HEK293 (cell line): ENCODE results near the gene DPP6.

Experiments used
- CTCF ChIA-PET: fragments of 350-600 bp; formaldehyde crosslinking; extraction: SDS; loops from one replicate; lab custom pipeline; 2021; ENCODE audit warnings: antibody characterized with exemption; lab: Yijun Ruan, JAX
- POLR2A ChIA-PET: fragments of 300-600 bp; formaldehyde crosslinking; extraction: SDS; loops from one replicate; lab custom pipeline; 2020; ENCODE audit warnings: antibody characterized with exemption, inconsistent platforms; lab: Yijun Ruan, JAX
- H3K27ac ChIP-seq: fragments of 200-500 bp; sonication (Bioruptor generic); 2 replicates; pipeline ENCODE4 v1.5.1; 2014; ENCODE audit warnings: low read depth, low read length, control low read depth, inconsistent platforms; ENCODE audit errors: extremely low read depth
- H3K36me3 ChIP-seq, 2 experiments: fragments of 200-500 bp in 1 of 2; sonication (Bioruptor generic) in 1 of 2; 1 replicate in 1 of 2; 2 replicates in 1 of 2; pipeline ENCODE4 v1.5.1; 2014 to 2017; ENCODE audit warnings: inconsistent platforms in 2 of 2, low read length in 2 of 2; ENCODE audit not compliant: control insufficient read depth in 2 of 2, insufficient read depth in 1 of 2
- H3K4me1 ChIP-seq: fragments of 200-500 bp; sonication (Bioruptor generic); 2 replicates; pipeline ENCODE4 v1.5.1; 2014; ENCODE audit warnings: mild to moderate bottlenecking, low read length, inconsistent platforms; ENCODE audit not compliant: control insufficient read depth, insufficient read depth
- H3K4me3 ChIP-seq: 2 replicates; pipeline ENCODE4 v1.5.1; 2011; ENCODE audit warnings: low read depth, mild to moderate bottlenecking, control low read depth, low read length, moderate library complexity
- H3K9me3 ChIP-seq: fragments of 200-500 bp; sonication (Bioruptor generic); 2 replicates; pipeline ENCODE4 v1.5.1; 2014; ENCODE audit warnings: low read depth, low read length, inconsistent platforms; ENCODE audit not compliant: control insufficient read depth, insufficient read depth
- BCL11B ChIP-seq: fragments of 450-650 bp; formaldehyde crosslinking; IDR thresholded peaks from 2 replicates; pipeline ENCODE4 v1.5.1; 2016; ENCODE audit warnings: low read depth, missing biosample characterization, missing genetic modification characterization
- IKZF3 ChIP-seq: fragments of 450-650 bp; IDR thresholded peaks from 2 replicates; pipeline ENCODE4 v1.5.0; 2018; ENCODE audit warnings: missing biosample characterization, mild to moderate bottlenecking, missing genetic modification characterization, moderate library complexity
- KLF16 ChIP-seq: fragments of 450-650 bp; formaldehyde crosslinking; IDR thresholded peaks from 2 replicates; pipeline ENCODE4 v1.5.1; 2017; ENCODE audit warnings: missing biosample characterization, missing genetic modification characterization
- MYNN ChIP-seq: fragments of 450-650 bp; formaldehyde crosslinking; IDR thresholded peaks from 2 replicates; pipeline ENCODE4 v1.5.1; 2016; ENCODE audit warnings: missing biosample characterization, missing genetic modification characterization, borderline replicate concordance
- RBAK ChIP-seq: fragments of 450-650 bp; formaldehyde crosslinking; IDR thresholded peaks from 2 replicates; pipeline ENCODE4 v1.5.1; 2016; ENCODE audit warnings: missing biosample characterization, missing genetic modification characterization
- REST ChIP-seq: fragments of 450-650 bp; formaldehyde crosslinking; IDR thresholded peaks from 2 replicates; pipeline ENCODE4 v1.5.1; 2016; ENCODE audit warnings: missing biosample characterization, missing genetic modification characterization
- ZNF132 ChIP-seq: fragments of 450-650 bp; formaldehyde crosslinking; IDR thresholded peaks from 2 replicates; pipeline ENCODE4 v1.5.1; 2017; ENCODE audit warnings: missing biosample characterization, missing genetic modification characterization, borderline replicate concordance
- ZNF214 ChIP-seq: fragments of 450-650 bp; formaldehyde crosslinking; IDR thresholded peaks from 2 replicates; pipeline ENCODE4 v1.5.1; 2017; ENCODE audit warnings: missing biosample characterization, mild to moderate bottlenecking, missing genetic modification characterization, borderline replicate concordance
- ZNF23 ChIP-seq: fragments of 450-650 bp; formaldehyde crosslinking; IDR thresholded peaks from 2 replicates; pipeline ENCODE4 v1.5.1; 2016; ENCODE audit warnings: missing biosample characterization, missing genetic modification characterization, borderline replicate concordance
- ZNF248 ChIP-seq: fragments of 450-650 bp; formaldehyde crosslinking; IDR thresholded peaks from 2 replicates; pipeline ENCODE4 v1.5.1; 2017; ENCODE audit warnings: missing biosample characterization, missing genetic modification characterization
- ZNF266 ChIP-seq: fragments of 450-650 bp; formaldehyde crosslinking; IDR thresholded peaks from 2 replicates; pipeline ENCODE4 v1.5.1; 2016; ENCODE audit warnings: missing biosample characterization, missing genetic modification characterization, low read depth
- ZNF311 ChIP-seq: fragments of 450-650 bp; formaldehyde crosslinking; IDR thresholded peaks from 2 replicates; pipeline ENCODE4 v1.5.1; 2017; ENCODE audit warnings: missing biosample characterization, missing genetic modification characterization, borderline replicate concordance
- ZNF391 ChIP-seq: fragments of 450-650 bp; formaldehyde crosslinking; IDR thresholded peaks from 2 replicates; pipeline ENCODE4 v1.5.1; 2016; ENCODE audit warnings: low read depth, missing biosample characterization, missing genetic modification characterization, borderline replicate concordance
- ZNF544 ChIP-seq: fragments of 450-650 bp; formaldehyde crosslinking; IDR thresholded peaks from 2 replicates; pipeline ENCODE4 v1.5.0; 2017; ENCODE audit warnings: missing biosample characterization, missing genetic modification characterization
- ZNF621 ChIP-seq: fragments of 450-650 bp; formaldehyde crosslinking; IDR thresholded peaks from 2 replicates; pipeline ENCODE4 v1.5.1; 2017; ENCODE audit warnings: missing biosample characterization, missing genetic modification characterization
- ZNF701 ChIP-seq: fragments of 450-650 bp; formaldehyde crosslinking; IDR thresholded peaks from 2 replicates; pipeline ENCODE4 v1.5.1; 2016; ENCODE audit warnings: missing biosample characterization, missing genetic modification characterization
- ZXDB ChIP-seq: fragments of 450-650 bp; formaldehyde crosslinking; IDR thresholded peaks from 2 replicates; pipeline ENCODE4 v1.5.1; 2016; ENCODE audit warnings: missing biosample characterization, missing genetic modification characterization
- TF ChIP-seq, protein P1 (sequence below): fragments of 450-650 bp; formaldehyde crosslinking; IDR thresholded peaks from 2 replicates; pipeline ENCODE4 v1.5.1; 2017; ENCODE audit warnings: missing biosample characterization, missing genetic modification characterization

DPP6 gene

GRCh38 chr7:154610903-154611302 lies 558.7 kb downstream of the DPP6 start:
- no peak overlapping the region for H3K27ac ChIP-seq
- ChIA-PET POLR2A (no interaction called here), CTCF (no interaction called here)
- no peaks in the 10 kb centered on the region for H3K4me1 ChIP-seq
- no peaks in the 10 kb centered on the region for H3K9me3 ChIP-seq
- no peak for TF ChIP-seq BCL11B (tag by site-specific recombination)
- TF ChIP-seq, protein P1, sequence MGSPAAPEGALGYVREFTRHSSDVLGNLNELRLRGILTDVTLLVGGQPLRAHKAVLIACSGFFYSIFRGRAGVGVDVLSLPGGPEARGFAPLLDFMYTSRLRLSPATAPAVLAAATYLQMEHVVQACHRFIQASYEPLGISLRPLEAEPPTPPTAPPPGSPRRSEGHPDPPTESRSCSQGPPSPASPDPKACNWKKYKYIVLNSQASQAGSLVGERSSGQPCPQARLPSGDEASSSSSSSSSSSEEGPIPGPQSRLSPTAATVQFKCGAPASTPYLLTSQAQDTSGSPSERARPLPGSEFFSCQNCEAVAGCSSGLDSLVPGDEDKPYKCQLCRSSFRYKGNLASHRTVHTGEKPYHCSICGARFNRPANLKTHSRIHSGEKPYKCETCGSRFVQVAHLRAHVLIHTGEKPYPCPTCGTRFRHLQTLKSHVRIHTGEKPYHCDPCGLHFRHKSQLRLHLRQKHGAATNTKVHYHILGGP (tag by site-specific recombination): no peak
- no peak for TF ChIP-seq ZNF701 (tag by site-specific recombination)
- no peak for TF ChIP-seq IKZF3
- no peak for TF ChIP-seq ZNF266
- TF ChIP-seq ZXDB (tag by site-specific recombination): no peak
- no peak for TF ChIP-seq REST (tag by site-specific recombination)
- TF ChIP-seq ZNF248 (tag by site-specific recombination): no peak
- TF ChIP-seq ZNF311 (tag by site-specific recombination): no peak
- no peak for TF ChIP-seq ZNF214
- TF ChIP-seq RBAK (tag by site-specific recombination): no peak
- no peak overlapping the region for H3K4me3 ChIP-seq
- no peaks in the 10 kb centered on the region for H3K36me3 ChIP-seq

- Histone ChIP-seq H3K27ac (no peak overlapping the region), H3K36me3 (no peaks in the 10 kb centered on the region), H3K4me3 (no peak overlapping the region), H3K4me1 (no peaks in the 10 kb centered on the region), H3K9me3 (no peaks in the 10 kb centered on the region)
- ChIA-PET CTCF (no interaction called here), POLR2A (no interaction called here)
- TF ChIP-seq ZNF544 (tag by site-specific recombination) (no peak), REST (tag by site-specific recombination) (no peak), ZNF23 (tag by site-specific recombination) (no peak)
Measured at GRCh38 chr7:154613811-154614210, 561.6 kb downstream of the DPP6 start.

DNA sequence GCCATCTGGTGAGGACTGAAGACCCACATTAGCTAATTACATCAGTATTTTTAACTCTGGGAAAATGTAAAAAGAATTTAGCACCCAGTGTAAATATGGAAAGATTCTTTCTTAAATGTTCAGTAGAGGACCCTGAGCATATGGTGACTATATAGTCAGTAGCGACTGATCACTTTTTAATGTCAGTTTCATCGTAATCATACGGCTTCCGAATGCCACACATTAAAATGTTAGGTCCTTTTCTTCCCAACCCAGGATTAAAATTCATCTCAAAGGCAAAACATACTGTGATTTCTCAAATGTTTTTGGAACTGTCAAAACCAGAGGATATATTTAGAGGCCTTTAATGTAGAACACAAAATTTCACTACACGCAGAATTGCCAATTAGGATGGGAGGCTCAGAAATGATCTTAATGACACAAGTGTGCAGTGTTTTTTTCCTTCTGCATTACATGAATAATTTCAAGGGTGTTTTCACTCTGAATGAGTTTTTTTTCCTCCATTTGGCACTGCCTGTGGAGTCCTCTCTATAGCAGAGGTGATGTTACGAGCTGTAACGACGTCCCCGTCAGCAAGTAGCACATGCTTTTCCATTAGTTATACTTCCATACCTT lies 568.0 kb downstream of the DPP6 start:
- ChIA-PET CTCF (interaction anchor here (1.3 kb wide), 1 partner anchor 116 kb away, joined by 8 read pairs; no protein-coding TSS in a partner anchor), POLR2A (no interaction called here)
- H3K27ac ChIP-seq: no peak overlapping the region
- no peaks in the 10 kb centered on the region for H3K4me1 ChIP-seq
- no peaks in the 10 kb centered on the region for H3K36me3 ChIP-seq
- no peak overlapping the region for H3K4me3 ChIP-seq
- no peaks in the 10 kb centered on the region for H3K9me3 ChIP-seq
- TF ChIP-seq BCL11B (tag by site-specific recombination) (no peak), ZNF132 (tag by site-specific recombination) (no peak), MYNN (tag by site-specific recombination) (no peak), ZNF391 (tag by site-specific recombination) (no peak), KLF16 (no peak), ZNF621 (no peak)
